ENCODE measurements around the gene NR1I3.

DNA sequence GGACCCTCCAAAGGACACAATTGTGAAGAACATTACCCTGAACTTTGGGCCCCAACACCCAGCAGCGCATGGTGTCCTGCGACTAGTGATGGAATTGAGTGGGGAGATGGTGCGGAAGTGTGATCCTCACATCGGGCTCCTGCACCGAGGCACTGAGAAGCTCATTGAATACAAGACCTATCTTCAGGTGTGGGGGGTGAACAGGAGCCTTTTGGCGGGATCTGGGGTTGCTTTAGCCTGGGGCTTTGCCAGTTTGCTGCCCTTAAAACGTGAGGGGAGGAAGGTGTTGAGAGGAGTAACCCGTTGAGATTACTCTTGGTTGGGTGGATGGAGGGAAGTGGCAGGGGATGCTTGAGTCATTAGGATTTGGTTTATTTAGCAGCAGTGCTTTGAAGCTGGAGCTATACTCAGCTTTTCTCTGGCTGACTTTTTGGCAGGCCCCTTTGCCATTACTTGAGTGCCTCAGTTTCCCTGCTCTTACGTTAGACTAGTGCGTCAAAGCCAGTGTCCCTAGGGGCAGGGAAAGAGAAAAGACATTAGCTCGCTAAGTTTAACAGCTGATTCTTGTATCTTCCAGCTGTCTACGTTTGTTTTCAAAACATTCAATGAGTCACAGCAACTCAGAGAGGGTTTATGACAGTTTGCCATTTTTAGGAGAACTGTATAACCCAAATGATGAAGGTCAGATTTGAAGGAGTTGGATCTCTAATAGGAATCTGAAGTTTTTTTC is 31.4 kb downstream of the NR1I3 start:
- TF ChIP-seq, protein P1, sequence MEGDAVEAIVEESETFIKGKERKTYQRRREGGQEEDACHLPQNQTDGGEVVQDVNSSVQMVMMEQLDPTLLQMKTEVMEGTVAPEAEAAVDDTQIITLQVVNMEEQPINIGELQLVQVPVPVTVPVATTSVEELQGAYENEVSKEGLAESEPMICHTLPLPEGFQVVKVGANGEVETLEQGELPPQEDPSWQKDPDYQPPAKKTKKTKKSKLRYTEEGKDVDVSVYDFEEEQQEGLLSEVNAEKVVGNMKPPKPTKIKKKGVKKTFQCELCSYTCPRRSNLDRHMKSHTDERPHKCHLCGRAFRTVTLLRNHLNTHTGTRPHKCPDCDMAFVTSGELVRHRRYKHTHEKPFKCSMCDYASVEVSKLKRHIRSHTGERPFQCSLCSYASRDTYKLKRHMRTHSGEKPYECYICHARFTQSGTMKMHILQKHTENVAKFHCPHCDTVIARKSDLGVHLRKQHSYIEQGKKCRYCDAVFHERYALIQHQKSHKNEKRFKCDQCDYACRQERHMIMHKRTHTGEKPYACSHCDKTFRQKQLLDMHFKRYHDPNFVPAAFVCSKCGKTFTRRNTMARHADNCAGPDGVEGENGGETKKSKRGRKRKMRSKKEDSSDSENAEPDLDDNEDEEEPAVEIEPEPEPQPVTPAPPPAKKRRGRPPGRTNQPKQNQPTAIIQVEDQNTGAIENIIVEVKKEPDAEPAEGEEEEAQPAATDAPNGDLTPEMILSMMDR (IDR thresholded peaks at IDR 0.05), result no peak
- TF ChIP-seq EZH2 (IDR thresholded peaks at IDR 0.05; ENCODE audit: borderline replicate concordance, insufficient read depth, low read depth, low read length, poor library complexity, severe bottlenecking), result no peak
